GM21786 (cell line): Measurements from ENCODE around the gene ADAMTS9.
"Not testable (repeated sequence)": the region's sequence is repeated elsewhere in the genome, so short reads cannot be mapped to it uniquely, and the experiment has no call there.

ENCODE experiments used
- ATAC-seq: cut with Tn5 transposase; IDR thresholded peaks from one replicate; pipeline ENCODE4 v1.9.1; 2021; ENCODE audit not compliant: unreplicated experiment

ADAMTS9 gene

DNA sequence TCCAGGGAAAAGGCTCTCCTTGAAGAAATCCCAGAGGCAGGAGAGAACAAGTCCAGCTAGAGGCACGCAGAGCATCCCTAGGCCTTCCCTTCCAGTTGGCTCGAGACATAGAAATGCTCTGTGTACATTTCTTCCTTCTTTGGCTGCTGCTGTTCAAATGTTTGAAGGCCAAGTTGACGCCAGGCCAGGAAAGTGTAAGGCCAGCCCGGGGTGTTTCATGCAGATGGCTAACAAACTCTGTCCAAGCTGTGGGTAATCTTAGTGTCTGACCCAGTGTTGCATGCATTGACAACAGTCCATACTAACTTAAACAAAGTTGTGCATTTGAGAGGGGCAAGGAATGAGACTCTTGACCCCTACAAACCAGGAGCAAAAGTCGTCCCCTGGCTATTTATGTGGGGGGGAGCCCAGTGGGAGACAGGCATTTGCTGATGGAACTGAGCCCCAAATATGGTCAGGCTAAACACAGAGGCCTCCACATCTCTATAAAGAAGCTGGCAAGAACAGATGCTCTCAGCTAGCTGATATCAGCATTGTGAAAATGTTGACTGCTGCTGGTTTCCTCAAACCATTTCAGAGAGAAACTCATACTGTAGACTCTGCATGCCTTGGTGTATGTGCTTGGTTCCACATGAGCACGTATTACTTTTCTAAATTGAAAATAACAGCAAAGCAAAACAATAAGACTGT lies 139.5 kb downstream of the ADAMTS9 start:
- ATAC-seq, result no peak

DNA sequence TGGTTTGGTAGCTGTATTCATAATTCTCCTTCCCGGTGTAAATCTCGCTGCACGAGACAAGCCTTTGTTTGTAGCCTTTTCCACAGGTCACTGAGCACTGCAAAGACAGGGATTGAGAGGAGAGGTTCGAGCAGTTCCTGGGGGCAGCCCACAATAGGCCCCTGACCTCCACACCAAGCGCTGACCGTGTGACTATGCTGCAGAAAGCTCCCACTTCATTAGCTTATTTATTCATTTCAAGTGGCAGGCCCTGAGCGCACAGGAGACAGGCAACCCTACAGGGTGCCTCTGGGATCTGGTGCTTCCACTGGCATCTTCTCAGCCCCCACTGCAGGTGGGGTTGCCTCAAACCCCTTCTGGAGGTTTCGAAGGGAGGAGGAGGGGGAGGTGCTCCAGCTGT lies 140.9 kb downstream of the ADAMTS9 start:
- ATAC-seq, result no peak

DNA sequence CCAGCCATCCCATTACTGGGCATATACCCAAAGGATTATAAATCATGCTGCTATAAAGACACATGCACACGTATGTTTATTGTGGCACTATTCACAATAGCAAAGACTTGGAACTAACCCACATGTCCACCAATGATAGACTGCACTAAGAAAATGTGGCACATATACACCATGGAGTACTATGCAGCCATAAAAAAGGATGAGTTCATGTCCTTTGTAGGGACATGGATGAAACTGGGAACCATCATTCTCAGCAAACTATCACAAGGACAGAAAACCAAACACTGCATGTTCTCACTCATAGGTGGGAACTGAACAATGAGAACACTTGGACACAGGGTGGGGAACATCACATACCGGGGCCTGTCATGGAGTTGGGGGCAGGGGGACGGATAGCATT lies 142.6 kb downstream of the ADAMTS9 start:
- not testable (repeated sequence) for ATAC-seq

DNA sequence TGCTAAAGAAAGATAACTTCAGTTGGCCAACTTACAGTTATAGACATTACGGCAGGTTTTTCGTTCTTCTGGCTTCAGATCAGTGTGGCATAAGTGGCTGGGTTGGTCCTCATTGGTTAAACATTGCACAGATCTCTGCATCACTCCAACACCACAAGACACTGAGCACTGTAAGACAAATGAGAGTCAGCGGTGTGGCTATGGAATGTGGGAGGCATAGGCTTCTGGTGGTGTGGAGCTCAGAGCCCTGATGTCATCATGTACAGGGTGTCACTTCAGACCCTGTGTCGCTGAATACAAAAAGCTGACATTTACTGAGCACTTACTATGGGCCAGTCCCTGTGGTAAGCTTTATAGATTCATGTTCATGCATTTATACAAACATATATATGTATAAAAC lies 146.0 kb downstream of the ADAMTS9 start:
- no peak for ATAC-seq

DNA sequence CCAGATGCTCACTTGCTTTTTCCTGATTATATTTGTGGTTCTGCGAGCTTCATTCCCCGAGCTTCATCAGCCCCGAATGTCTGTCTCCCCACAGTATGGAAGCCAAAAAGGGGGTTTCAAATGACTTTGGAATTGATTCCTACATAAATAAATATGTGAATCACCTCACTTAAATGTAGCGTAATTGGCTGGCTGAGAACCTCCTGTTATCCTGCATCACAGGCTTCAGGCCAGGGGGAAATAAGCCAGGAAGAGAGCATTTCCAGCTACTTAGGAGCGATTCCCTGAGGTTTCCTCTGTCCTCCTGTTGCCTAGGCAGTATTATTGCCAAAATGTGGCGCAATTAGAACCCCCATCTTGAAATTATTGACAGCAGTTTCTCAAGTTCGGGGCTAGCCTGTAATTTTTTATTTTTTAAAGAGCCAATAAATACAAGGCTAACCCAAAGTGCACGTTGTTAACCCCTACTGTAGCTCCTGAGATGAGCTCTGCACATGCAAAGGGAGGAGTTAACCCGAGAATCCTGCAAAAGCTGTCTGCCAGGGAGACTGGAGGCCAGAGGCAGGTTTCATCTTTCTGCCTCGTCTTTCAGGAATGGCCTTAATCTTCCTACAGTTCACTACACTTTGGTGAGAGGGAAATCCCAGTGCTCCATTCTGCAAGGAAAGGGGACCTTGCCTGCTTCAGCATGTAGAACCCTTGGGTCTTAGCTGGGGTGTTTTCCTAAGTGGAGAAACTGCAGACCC lies 148.2 kb downstream of the ADAMTS9 start:
- no peak for ATAC-seq

DNA sequence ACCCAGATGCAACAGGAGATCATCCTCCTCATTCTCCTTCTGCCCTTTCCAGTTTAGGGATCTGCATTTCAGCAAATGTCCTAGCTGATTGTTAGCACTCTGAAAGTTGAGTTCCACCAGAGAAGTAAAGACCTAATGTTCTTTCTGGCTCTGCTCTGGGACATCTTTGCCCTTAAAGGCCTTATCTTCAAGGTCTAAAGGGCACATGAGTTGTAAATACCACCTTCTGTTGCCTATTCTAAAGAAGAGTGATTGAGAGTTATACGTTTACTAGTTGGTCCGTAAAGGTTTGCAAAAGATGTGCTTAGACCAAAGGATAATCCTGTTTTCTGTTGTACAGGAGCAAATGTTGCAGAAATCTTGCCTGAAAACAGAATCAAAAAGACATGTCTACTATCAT lies 151.6 kb downstream of the ADAMTS9 start:
- ATAC-seq, result no peak

DNA sequence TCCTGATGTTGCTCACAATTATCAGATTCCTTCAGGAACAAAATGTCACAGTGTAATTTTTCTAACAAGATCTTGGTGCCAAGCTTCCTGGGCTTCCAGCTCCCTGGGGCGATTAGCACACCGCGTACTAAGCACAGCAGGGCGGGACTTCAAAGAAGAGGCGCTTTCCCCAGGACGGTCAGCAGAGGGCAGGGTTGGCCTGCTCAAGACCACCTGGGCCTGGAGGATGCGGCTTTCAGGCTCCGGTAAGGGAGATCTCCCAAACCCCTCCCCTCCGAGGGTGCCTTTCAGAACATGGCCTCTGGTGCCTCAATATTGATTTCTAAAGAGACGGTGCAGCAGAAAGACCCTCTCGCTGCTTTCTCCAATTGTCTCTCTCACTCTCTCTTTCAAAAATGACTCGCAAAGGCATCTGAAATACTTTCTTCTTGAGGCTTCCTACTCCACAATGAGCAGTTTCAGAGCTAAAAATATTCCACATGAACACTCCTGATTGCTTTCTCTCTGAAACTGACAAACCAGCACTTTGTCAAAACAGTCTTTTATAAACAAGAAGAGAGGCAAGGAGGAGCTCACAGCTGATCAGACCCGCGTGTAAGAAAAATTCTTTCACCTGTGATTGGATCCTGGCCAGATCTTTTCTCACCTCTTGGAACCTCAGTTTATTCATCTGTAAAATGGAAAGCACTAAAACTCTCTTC lies 154.0 kb downstream of the ADAMTS9 start:
- ATAC-seq, result peak; percentile 97

DNA sequence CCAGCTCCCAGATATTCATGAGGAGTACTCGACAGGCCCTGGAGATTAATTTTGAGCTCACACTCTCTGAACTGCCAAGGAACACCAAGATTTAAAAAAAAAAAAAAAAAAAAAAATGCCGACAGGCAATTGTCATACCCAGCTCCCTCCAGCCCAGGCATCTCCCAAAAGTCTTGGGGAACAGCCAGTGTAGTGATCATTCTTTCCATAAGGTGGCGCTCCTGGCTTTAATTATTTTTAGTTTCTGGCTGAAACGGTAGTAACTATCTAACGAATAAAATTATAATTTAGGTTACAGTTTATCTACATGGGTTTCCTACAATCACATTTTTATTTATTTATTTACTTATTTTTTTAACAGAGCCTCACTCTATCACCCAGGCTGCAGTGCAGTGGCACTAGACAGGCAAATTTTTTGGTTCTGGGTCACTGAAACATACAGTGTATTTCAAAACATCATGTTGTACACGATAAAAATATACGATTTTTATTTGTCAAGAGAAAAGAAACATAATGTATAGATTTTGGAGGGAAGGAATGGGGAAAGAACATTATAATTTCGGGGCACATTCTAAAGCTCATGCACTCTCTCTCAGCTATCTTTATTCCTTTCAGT lies 157.3 kb downstream of the ADAMTS9 start:
- ATAC-seq, result no peak

DNA sequence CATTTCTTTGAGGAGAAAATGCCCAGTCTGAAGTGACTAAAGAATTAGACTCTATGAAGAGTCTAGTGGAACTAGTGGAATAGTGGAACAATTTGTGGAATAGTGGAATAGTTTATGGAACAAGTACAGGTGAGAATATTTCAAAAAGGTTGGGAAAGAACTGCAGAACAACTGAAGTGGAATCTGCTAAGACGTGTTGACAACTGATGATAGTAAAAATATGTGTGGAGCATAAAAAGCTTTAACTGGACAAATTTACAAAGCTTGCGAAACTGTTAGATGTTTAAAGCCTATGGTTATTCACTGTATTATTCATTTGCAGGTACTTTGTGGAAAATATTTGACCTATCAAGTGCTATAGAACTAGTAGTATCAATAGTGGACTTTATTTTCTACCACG lies 164.5 kb downstream of the ADAMTS9 start:
- no peak for ATAC-seq

DNA sequence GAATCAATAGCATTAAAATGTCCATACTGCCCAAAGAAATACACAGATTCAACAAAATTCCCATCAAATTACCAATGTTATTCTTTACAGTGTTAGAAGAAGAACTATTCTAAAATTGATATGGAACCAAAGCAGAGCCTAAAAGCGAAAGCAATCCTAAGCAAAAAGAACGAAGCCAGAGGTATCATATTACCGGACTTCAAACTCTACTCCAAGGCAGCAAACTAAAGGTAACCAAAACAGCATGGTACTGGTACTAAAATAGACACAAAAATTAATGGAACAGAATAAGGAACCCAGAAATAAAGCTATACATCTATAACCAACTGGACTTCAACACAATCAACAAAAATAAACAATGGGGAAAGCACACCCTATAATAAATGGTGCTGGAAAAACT lies 167.5 kb downstream of the ADAMTS9 start:
- ATAC-seq, result no peak

DNA sequence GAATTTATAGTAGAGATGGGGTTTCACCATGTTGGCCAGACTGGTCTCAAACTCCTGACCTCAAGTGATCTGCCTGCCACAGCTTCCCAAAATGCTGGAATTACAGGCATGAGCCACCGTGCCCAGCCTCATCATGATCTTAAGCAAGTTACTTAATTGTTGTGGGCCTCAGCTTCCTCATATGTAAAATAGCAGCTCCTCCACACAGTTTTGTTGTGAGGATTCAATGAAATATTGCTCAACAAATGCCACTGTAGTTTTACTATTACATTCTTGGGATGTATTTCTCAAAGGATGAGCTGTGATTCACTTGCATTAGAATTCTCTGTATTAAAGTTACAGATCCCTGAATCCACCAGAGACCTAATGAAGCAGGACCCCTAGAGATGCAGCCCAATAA lies 168.8 kb downstream of the ADAMTS9 start:
- ATAC-seq, result no peak

DNA sequence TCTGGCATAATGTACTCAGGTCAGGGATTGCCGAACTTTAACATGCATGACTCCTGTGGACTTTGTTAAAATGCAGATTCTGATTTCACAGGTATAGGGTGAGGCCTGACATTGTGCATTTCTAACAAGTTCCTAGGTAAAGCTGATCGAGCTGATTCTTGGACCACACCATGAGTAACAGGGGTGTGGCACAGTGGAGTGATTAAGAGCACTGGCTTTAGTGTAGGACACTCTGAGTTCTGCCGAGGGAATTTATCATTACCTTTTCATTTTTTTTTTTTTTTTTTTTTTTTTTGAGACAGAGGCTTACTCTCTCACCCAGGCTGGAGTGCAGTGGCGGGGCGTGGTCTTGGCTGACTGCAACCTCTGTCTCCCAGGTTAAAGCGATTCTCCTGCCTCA lies 169.3 kb downstream of the ADAMTS9 start:
- no peak for ATAC-seq

DNA sequence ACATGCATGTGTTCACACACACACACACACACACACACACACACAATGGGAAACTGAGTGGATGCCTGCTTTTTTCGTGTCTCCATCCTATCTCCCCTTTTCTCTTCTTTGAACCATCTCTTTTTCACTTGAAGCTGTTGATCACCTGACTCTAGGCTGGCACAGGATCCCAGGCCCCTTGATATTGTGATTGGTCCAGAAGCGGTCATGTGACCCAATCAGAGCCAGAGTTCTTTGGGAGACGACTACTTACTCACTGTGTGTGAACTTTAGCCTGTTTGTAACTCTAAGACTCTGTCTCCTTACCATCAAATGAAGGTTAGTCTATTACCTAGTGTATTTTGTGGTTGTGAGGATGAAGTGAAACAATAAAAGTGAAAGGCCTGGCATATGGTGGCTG lies 172.9 kb downstream of the ADAMTS9 start:
- ATAC-seq, result no peak

DNA sequence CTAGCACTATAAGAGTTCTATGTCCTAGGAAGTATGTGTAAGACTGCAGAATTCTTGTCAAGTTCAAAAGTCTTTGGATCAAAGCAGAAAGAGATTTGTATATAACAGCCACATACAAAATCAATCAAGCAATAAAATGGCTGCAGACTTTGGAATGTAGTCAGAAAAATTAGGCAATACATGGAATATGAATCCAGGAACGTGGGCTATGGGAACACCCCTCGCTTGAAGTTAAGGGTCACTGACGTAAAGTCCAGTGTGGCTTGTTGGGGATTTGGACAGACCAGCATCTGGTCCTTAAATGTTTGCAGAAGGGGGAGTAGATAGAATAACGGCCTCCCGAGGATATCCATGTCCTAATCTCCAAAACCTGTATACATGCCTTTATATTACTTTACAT lies 178.6 kb downstream of the ADAMTS9 start:
- no peak for ATAC-seq

DNA sequence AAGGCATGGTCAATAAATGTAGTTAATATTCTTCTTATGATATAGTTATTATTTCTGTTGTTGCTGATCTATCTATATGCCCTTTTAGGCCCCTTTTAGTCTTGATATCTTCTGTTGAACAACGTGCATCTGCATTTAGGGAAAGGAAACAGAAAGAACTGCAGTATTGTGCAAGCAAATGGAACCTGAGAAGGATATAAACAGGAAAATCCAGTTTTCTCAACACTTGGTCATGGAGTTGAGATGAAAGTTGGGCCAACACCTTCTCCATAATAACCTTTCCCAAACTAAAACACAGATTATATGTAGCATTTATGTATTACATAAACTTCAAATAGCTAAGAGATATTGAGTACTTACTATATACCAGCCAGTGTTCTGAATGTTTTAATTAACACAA lies 179.7 kb downstream of the ADAMTS9 start:
- no peak for ATAC-seq

DNA sequence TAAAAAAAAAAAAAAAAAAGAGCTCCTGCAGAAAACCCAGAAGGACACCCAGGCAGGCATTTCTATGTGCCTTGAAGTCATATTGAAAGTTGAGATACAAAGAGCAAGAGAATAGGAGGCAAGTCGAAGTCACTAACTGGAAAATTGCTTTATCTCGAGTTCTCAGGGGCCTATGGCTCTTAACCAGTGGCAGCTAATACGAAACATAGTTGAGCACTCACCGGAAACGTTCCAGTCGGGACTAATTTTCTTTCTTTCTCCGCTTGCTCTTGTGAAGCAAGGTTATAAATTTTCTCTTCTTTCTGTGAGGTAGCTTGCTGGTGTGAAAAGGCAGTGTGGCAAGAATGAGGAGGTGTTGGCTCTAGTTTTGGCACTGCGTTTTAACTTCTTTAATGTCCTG lies 181.5 kb downstream of the ADAMTS9 start:
- ATAC-seq, result no peak

DNA sequence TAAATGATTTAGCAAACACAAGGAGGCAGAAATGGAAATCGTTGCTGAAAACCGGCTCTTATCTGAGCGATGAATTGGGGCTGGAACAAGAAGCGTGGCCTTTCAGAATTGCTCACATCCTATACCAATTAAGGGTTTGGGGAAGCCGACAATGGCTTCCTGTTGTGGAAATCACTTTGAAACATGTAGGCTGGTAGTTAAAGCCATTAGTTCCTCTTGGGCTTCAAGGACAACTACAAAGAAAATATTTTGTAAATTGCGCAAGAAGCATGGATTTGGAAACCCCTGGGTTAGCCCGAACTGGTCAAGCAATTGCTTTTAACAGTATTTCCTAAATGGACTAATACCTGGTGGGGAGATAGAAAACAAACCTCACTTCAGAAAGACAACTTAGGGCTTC lies 182.4 kb downstream of the ADAMTS9 start:
- ATAC-seq, result no peak

DNA sequence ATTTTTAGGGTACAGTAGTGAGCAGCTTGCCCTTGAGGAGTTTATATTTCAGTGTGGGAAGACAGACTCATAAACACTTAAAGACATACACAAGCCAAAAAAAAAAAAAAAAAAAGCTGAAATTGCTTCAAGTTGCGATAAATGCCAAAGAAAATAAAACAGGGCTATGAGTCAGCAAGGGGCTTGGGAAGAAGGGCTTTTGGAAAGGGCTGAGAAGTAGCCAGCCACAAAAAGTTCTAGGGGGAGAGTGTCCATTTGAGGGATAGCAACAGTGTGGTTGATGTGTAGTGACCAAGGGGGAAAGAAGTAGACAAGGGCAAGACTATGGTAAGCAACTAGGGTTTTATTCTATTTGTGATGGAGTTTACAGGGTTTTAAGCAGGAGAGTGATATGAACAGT lies 185.5 kb downstream of the ADAMTS9 start:
- ATAC-seq, result no peak

DNA sequence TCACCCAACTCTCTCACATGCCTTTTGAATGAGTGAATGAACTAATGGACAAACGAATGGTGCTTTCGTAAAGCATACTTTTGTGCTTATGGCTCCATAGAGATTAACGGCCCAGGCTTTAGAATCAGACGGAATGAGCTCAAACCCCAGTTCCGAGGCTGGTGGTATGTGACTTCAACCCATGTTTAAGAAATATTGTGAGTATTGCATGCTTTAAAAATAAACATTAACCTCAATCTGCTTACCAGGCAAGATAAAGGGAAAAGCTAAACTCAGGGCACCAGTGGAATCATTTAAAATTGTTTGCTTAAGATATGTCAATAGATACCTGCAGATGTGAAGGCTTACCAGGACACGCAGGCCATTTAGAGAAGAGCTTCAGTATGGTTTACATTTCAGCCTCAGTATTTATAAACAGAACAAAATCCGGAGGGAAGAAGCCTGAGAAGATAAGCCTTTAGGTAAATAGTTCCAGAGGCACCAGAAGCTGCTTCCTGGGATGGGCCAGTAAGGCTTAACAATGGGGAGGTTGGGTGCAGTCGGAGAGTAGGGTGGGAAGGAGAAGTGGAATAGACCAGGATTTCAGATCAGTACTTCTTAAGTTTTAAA lies 186.4 kb downstream of the ADAMTS9 start:
- no peak for ATAC-seq

DNA sequence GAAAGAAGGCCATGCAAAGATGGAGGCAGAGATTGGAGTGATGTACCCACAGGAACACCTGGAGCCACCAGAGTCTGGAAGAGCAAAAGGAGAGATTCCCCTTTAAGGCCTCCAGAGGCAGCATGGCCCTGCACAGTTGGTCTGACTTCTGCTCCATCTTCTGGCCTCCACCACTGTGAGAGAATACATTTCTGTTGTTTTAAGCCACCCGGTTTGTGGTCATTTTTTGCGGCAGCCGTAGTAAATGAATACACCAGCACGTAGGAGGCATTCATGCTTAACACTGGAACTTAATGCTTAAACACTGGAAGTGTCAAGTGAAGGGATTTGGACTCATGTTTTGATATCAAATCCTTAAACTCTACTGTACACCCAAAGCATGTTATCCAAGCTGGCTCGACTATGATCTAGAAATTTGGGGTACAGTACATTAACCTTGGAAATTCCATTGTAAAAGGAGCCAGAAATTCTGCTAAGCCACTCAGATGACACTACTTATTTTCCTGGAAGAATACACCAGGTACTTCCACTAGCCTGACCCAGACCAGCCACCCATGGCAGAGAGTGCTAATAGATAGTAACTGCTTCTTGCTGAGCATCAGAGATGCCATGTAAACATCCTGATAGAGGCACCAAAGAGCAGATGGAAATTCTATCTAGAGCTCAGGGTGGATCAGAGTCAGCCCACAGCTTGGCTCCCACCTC lies 190.9 kb downstream of the ADAMTS9 start:
- ATAC-seq, result no peak
